CD4-positive, alpha-beta T cell treated with Interleukin-1 beta for 1 hour (primary cell): ENCODE measurements around the gene USP47.

ENCODE experiments used
- DNase-seq, 2 donors: peaks; one replicate each; pipeline ENCODE4 v3.0.0-alpha.2; 2020 to 2022

The USP47 gene

GRCh38 chr11:11969380-11970215 lies 127.8 kb downstream of the USP47 start:
- DNase-seq: no peak

- no peak for DNase-seq
Observed at GRCh38 chr11:11970556-11970955, 128.8 kb downstream of the USP47 start.

DNA sequence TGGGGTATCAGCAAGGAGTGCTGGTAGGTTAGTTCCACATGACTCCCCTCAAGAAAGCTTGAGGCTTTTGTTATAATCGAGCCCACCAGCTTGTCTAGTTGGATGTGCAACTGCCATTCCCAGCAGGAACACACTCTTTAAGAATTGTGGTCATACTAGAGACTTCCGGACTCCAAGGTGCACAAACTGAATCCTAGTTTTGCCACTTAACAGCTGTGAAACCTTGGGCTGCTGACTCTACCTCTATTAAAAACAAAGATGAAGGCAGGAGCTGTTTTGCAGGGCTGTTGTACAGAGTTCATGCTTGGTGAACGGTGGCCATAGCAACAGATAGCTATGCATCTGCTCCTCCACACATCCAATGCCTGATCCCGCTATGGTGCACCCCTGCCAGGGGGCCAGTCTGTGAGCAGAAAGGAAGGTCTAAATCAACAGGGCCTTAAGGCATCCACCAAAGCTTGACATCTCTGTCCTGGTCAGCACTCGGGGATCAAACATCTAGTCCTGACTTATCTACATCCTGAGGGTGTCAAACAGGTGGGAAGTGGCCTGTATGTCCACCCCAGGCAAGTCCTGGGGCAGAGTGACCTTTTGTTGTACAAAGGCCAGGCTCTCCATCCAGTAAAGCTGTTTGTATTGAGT lies 130.3 kb downstream of the USP47 start:
- no peak for DNase-seq

- DNase-seq: no peak
Observed at GRCh38 chr11:11972730-11973341, 131.1 kb downstream of the USP47 start.

DNA sequence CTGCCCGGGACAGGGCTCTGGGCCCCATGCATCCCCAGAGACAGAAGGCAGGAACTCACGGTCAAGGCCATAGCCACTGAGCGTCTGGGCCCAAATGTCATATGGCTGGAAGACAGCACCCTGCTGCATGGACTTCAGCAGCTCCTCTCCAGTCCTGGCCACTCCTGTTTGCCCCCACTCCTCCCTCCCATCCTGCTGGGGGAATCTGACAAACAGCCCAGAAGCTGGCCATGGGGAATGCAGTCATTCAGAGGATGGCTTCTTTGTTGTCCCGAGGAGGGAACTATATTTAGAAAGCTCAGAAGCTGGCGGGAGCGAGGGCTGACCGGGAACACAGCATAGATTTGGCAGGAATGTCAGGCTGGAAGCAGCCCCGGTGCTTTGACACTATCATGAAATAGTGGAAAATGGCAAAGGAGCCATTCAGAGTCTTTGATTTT lies 131.6 kb downstream of the USP47 start:
- no peak for DNase-seq

DNA sequence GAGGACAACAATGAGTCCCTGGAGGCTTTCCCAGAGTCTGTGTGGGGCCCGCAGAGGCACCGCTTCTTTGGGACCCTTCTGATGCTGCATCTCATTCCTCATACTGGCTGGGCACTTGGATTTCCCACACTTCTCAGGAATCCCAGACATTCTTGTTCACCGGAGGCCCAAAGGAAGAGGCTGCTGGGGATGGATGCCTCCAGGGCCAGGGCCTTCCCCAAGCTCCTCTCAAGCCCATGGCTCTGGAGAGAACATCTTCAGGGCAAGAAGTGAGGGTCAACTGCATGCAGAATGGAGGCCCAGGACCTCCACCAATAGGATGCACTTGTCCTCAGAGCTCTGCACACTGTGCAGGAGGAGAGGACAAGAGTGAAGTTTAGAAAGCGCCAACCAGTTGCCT lies 132.1 kb downstream of the USP47 start:
- DNase-seq: no peak

DNA sequence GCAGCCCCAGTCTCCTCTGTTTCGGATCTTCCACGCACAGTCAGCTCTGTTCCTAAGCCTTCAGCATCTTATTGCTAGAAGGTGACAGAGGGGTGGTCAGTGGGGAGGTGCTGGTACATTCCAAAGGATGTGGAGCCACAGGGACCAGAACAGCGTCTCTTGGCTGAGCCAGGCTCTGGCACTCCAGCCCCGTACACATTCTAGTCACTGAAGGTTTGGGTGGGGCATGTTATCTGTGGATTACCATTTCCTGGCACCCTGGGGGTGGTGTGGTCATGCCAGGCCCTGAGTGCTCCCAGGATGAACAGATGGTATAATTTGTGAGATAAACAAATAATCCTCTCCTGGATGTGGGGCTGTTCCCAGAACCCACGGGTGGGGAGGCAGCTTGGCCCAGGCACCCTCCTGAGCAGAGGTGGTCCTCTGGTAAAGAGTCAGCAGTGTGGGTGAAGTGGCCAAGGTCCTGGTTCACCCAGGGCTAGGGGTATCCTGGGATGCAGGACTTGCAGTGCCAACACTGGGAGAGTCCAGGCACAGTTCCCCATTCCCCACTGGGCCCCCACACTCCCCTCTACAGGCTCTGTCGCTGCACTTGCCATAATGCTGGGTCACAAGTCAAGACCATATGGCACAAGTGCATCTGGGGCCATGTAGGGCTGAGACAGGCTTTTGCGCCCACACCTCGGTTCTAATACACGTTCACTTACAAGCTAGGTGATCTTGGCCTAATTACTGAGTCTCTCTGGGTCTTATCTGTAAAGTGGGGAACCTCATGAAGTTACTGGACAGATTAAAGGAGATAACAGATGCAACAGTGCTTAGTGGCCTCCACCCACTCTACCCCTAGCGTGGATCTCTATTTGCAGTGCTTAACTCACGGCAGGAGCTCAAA lies 133.7 kb downstream of the USP47 start:
- DNase-seq: no peak

DNA sequence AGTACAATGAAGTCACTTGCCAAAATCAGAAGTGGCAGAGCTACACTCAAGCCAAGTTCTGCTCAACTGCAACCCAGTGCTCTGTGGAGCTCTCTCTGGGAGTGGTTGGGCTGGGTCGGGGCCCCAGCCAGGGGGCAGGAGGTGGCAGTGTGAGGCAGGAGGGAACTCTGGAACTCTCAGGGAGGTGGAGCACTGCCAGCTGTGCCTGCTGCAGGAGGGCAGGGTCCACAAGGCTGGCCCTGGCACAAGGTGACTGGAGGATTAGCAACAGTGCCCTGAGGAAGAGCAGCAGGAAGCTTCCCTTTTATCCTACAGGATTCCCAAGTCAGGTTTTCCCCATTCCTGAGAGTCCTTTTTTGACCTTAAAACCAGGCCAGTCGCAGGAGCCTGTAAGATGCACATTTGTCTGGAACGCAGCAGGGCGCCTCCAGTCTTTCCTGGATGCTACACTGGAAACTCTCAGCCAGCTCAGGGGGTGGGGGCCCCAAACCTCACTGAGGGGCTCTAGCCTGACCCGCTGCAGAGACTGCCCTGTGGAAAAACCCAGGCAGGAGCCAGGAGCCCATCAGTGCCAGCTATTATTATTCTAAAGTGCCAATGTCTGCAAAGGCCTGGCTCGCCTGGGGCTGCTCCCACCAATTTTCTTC lies 134.8 kb downstream of the USP47 start:
- DNase-seq: no peak

GRCh38 chr11:11977206-11977938 lies 135.6 kb downstream of the USP47 start:
- DNase-seq: no peak

GRCh38 chr11:11978098-11978637 lies 136.4 kb downstream of the USP47 start:
- DNase-seq: no peak

GRCh38 chr11:11978792-11979487 lies 137.2 kb downstream of the USP47 start:
- DNase-seq: no peak

GRCh38 chr11:11979488-11980117 lies 137.8 kb downstream of the USP47 start:
- no peak for DNase-seq

- no peak for DNase-seq
Observed at GRCh38 chr11:11980200-11980599, 138.4 kb downstream of the USP47 start.

DNA sequence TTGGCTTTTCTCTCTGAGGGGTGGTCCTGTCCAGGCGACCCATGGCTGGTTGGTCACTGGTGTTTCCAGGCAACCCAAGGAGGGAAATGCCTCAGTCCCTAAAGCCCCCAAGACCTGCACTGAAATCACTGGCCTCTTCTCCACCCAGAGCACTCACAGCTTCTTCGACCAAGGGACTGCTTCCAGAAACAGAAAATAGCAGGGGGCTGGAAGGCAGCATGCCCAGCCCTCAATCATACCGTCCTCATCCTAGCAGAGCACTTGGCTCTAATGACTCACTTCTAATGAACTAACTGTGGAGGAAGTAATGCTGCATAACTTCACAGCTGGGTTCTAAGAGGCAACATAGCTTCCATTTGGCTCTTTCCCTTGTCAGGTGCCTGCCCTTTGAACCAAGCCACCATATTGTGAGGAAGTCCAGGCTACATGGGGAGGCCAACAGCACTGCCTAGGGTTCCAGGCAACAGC lies 139.1 kb downstream of the USP47 start:
- no peak for DNase-seq

- no peak for DNase-seq
Observed at GRCh38 chr11:11981364-11981763, 139.6 kb downstream of the USP47 start.

DNA sequence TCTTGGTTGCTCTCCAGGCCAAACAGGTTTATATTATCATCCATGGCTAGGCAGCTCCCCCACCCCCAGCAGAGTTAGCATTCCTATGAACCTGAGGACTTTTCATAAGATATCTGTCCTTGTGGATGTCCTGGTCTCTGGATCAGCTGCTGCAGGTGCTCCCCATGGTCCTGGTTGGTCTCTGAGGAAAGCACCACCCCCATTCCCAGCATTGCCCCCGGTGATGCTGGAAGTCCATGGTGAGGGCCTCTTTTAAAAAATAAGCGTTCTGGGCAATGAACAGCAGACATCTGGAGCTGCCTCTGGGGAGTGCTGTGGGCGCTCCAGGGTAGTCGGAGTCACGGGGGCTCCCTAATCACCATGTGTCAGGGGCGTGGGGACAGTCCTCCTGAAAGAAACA lies 140.1 kb downstream of the USP47 start:
- DNase-seq: no peak

- DNase-seq: no peak
Observed at GRCh38 chr11:11982461-11982860, 140.7 kb downstream of the USP47 start.

- no peak for DNase-seq
Observed at GRCh38 chr11:11982975-11983374, 141.2 kb downstream of the USP47 start.

DNA sequence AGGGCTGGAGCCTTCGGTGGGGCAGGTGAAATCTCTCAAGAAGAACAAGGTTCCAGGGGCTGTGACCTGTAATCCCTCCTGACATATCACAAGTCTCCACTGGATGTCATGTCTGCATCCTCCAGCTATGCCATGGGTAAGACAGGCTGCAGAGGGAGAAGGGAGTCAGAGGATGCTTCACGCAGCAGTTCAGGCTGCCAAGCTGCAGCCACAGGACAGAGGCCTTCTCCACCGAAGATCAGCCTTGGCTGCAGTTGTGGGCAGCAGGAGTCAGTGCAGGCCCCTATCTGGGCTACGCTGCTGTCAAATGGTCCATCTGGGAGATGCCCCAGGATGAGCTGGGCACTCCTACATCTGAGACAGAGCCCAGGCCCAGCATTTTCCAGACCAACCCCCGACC lies 141.7 kb downstream of the USP47 start:
- no peak for DNase-seq

GRCh38 chr11:11984563-11984962 lies 142.8 kb downstream of the USP47 start:
- DNase-seq: no peak
